Stomach smooth muscle (tissue), 2 donors: ENCODE measurements around the gene SCUBE3.
A peak's percentile ranks its signal among the peaks of the same experiment; 100 is the strongest.

Experiments
- H3K27ac ChIP-seq: one replicate; pipeline ENCODE4 v1.7.0; 2013; ENCODE audit warnings: mild to moderate bottlenecking, low read length, inconsistent platforms
- H3K27me3 ChIP-seq, 2 donors: one replicate each; pipeline ENCODE4 v1.7.0; 2013; ENCODE audit warnings: low read length in 2 of 2; ENCODE audit not compliant: insufficient read depth in 2 of 2, control insufficient read depth in 1 of 2
- H3K36me3 ChIP-seq, 2 donors: one replicate each; pipeline ENCODE4 v1.7.0; 2013; ENCODE audit warnings: low read length in 2 of 2; ENCODE audit not compliant: control insufficient read depth in 2 of 2, insufficient read depth in 2 of 2
- H3K4me1 ChIP-seq: one replicate; pipeline ENCODE4 v1.7.0; 2013; ENCODE audit warnings: low read length; ENCODE audit not compliant: control insufficient read depth, insufficient read depth
- H3K4me3 ChIP-seq, 2 donors: one replicate each; pipeline ENCODE4 v1.7.0; 2013; ENCODE audit warnings: low read length in 2 of 2
- H3K9ac ChIP-seq, 2 donors: one replicate each; pipeline ENCODE4 v1.7.0; 2013; ENCODE audit warnings: low read length in 2 of 2, mild to moderate bottlenecking in 1 of 2
- H3K9me3 ChIP-seq, 2 donors: one replicate each; pipeline ENCODE4 v1.7.0; 2013; ENCODE audit warnings: low read length in 2 of 2; ENCODE audit not compliant: control insufficient read depth in 2 of 2
- donor health status: healthy.
- donor health status: Pancreatic carcinoma.

The SCUBE3 gene

GRCh38 chr6:35173427-35174087 is 40.2 kb upstream of the SCUBE3 start:
- H3K27ac ChIP-seq, result no peak overlapping the region
- H3K4me1 ChIP-seq, result no peaks in the 10 kb centered on the region
- no peak overlapping the region for H3K9ac ChIP-seq
- H3K27me3 ChIP-seq, result peaks cover 2 to 3% of the 10 kb centered on the region in 2 donors
- H3K9me3 ChIP-seq, result no peaks in the 10 kb centered on the region
- H3K4me3 ChIP-seq, result no peak overlapping the region
- H3K36me3 ChIP-seq, result no peaks in the 10 kb centered on the region

DNA sequence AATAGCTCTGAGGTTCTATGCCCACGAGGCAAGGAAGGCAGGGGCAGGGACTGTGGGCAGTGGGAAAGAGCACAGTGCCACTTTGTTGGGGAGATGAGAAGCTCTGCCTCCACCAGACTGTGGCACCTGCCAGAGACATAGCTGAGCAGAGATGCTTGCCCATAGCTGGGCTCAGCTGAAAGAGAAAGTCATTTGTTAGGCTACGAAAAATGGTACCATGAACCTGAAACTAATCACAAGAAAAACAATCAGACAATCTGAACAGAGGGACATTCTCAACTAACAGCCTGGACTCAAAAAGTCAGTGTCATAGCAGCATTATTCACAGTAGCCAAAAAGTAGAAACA is 39.7 kb upstream of the SCUBE3 start:
- H3K27me3 ChIP-seq, result peaks cover under 1 to 3% of the 10 kb centered on the region in 2 donors

DNA sequence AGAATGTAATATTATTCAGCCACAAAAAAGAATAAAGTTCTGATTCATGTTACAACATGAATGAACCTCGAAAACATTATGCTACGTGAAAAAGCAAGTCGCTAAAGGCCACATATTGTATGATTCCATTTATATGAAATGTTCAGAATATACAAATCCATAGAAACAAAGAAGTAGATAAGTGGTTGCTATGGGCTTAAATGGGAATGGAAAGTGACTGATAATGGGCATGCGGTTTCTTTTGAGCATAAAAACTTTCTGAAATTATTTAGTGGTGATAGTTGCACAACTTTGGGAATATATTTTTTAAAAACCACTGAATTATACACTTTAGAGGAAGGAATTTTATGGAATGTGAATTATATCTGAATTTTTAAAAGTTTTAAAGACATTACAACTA is 39.3 kb upstream of the SCUBE3 start:
- Histone ChIP-seq H3K36me3 (no peaks in the 10 kb centered on the region), H3K9me3 (no peaks in the 10 kb centered on the region), H3K4me3 (no peak overlapping the region), H3K4me1 (peaks cover 3% of the 10 kb centered on the region), H3K27ac (no peak overlapping the region), H3K9ac (no peak overlapping the region), H3K27me3 (peaks cover 0 to 3% of the 10 kb centered on the region in 2 donors)

More for the DNA sequence above, 39.7 kb upstream of the SCUBE3 start:
- no peak overlapping the region for H3K9ac ChIP-seq
- peaks cover under 1% of the 10 kb centered on the region for H3K4me1 ChIP-seq
- H3K4me3 ChIP-seq, result no peak overlapping the region
- H3K27ac ChIP-seq, result no peak overlapping the region
- H3K36me3 ChIP-seq, result no peaks in the 10 kb centered on the region
- H3K9me3 ChIP-seq, result no peaks in the 10 kb centered on the region

DNA sequence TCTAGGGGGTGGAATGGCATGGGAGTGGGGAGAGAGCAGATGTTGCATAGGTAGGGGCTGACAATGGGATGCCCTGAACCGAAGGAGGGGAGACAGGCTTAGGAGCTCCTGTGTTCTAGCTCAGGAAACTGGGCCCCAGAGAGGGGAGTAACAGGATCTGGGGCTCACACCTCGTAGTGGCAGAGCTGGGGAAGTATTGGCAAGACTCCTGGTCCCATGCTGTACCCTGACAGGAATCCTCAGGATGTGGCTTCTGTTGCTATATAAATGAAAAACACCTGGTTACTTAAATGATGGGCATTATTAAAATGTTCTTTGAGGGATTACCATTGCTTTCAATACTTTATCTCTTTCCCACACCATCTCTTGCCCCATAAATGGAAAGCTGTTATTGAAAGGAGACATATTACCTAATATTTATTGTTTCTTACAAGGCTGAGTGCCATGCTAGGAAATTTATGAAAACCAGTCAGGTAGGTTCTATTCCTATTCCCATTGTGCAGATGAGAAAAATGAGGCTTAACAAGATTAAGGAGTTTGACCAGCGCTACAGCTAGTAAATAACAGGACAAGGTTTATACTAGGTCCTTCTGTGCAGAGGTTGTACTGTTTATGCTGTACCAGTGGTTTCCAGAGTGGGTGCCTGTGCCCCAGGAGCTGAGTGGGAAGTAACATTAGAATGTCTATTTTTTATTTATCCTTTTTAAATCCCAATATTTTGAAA is 37.3 kb upstream of the SCUBE3 start:
- peaks cover 12% of the 10 kb centered on the region for H3K4me1 ChIP-seq
- H3K36me3 ChIP-seq, result no peaks in the 10 kb centered on the region
- no peaks in the 10 kb centered on the region for H3K9me3 ChIP-seq
- no peak overlapping the region for H3K27ac ChIP-seq
- peaks cover 0 to 3% of the 10 kb centered on the region in 2 donors for H3K27me3 ChIP-seq
- H3K9ac ChIP-seq, result no peak overlapping the region
- H3K4me3 ChIP-seq, result no peak overlapping the region

DNA sequence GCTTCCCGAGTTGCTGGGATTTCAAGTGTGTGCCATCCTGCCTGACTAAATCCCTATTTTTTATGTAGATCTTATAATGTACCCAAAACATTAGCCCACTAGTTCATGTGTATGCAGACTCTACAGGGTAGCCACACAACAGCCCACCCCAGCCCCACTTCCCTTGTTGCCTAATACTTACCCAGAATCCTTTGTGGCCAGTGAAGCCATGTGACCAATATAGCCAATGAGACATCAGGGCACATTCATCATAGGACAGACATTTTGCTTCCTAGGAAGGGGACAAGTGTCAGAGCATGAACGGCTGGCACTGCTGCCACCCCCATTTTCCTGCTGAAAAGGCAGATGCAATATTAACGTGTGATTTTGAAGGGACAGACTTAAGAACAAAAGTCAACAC is 36.6 kb upstream of the SCUBE3 start:
- H3K27me3 ChIP-seq, result peaks cover 0 to 8% of the 10 kb centered on the region in 2 donors
- H3K4me1 ChIP-seq, result peaks cover 19% of the 10 kb centered on the region
- H3K9me3 ChIP-seq, result no peaks in the 10 kb centered on the region
- no peaks in the 10 kb centered on the region for H3K36me3 ChIP-seq
- no peak overlapping the region for H3K9ac ChIP-seq
- no peak overlapping the region for H3K27ac ChIP-seq
- H3K4me3 ChIP-seq, result no peak overlapping the region

DNA sequence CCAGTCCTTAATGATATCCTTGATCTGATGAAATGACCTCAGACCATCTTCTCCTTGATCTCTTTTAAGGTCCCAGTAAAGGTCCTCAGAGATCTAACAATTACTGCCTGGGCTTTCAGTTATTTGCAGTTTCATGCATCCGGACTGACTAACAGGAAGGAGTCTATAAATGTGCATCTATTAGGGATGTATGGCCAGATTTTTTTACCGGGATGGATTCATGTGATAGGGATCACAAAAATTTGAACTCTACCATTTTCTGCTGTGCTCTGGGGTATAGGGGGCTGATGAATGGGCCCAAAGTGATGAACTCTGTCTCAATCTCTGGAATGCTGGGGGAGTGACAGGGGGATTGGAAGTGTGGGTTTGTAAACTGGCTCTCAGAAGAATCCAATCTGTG is 36.2 kb upstream of the SCUBE3 start:
- H3K27me3 ChIP-seq, result peaks cover 0 to 11% of the 10 kb centered on the region in 2 donors
- H3K36me3 ChIP-seq, result no peaks in the 10 kb centered on the region
- H3K4me1 ChIP-seq, result peaks cover 20% of the 10 kb centered on the region
- H3K4me3 ChIP-seq, result no peak overlapping the region
- no peak overlapping the region for H3K27ac ChIP-seq
- H3K9me3 ChIP-seq, result no peaks in the 10 kb centered on the region
- H3K9ac ChIP-seq, result no peak overlapping the region

DNA sequence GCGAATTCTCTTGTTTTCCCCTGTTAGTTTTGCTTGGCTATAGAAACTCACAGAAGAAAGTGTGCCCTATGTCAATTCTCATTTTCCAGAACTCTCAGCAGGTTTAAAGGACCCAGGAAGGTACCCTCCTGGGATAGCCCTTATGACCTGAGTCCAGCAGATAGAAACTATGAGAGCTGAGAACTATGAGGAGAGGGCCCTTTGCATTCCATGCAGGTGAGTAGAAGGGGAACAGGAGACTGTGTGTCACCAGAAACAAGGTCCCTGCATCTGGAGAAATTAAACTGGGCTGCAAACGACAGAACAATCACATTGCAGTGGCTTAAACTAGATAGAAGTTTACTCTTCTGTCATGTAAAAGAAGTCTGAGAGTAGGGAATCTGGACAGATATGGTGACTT is 35.7 kb upstream of the SCUBE3 start:
- Histone ChIP-seq H3K27ac (no peak overlapping the region), H3K36me3 (no peaks in the 10 kb centered on the region), H3K9me3 (no peaks in the 10 kb centered on the region), H3K4me3 (no peak overlapping the region), H3K4me1 (peaks cover 20% of the 10 kb centered on the region), H3K27me3 (peaks cover 0 to 11% of the 10 kb centered on the region in 2 donors), H3K9ac (no peak overlapping the region)

DNA sequence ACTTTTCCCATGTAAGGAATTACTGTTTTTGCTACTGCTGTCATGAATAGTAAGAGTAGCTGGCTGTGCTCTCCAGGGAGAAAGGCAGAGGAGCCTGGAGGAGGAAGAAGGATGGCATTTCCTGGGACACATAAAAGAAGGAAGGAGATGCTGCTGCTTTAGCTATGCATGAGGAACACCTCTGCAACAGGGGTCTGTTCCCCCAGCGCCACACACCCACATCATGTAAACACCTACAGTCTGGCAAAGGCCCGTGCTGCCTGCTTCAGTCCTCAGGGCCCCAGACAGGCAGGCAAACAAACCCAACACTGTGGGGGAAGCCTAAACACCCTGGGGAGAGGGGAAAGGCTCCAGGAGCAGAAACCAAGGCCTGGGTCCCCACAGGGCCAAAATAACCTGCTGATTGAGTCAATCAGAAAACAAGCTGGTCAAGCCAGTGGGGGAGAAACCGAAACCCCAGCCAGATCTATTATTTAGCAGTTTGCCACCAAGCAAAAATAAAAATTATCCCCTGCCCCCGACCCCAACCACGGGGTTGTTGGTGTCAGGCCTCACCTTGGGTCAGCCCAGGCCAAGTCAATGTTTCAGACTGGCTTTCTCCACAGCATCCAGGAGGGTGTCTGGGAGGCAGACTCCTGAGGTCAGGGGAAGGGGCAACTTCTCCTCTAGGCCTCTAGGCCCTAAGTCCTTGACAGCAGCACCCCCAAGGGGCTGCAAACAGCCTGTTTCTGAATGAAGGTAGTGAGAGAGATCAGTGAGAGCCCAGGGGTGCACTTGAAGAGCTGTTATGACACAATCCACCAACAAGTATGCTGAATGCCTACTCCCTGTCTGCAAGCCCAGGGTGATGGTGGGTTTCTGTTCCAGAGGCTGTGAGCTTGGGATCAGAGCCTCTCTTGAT is 34.6 kb upstream of the SCUBE3 start:
- Histone ChIP-seq H3K9ac (no peak overlapping the region), H3K36me3 (no peaks in the 10 kb centered on the region), H3K4me1 (peaks cover 20% of the 10 kb centered on the region), H3K27ac (no peak overlapping the region), H3K27me3 (peaks cover 0 to 11% of the 10 kb centered on the region in 2 donors), H3K4me3 (no peak overlapping the region), H3K9me3 (no peaks in the 10 kb centered on the region)

- Histone ChIP-seq H3K36me3 (no peaks in the 10 kb centered on the region), H3K27me3 (peaks cover 0 to 11% of the 10 kb centered on the region in 2 donors), H3K9me3 (no peaks in the 10 kb centered on the region), H3K4me3 (no peak overlapping the region), H3K9ac (no peak overlapping the region), H3K27ac (no peak overlapping the region), H3K4me1 (peaks cover 20% of the 10 kb centered on the region)
These were observed 33.7 kb upstream of the SCUBE3 start for GRCh38 chr6:35179901-35180535.

- Histone ChIP-seq H3K9ac (no peak overlapping the region), H3K27me3 (peaks cover 0 to 11% of the 10 kb centered on the region in 2 donors), H3K27ac (no peak overlapping the region), H3K36me3 (no peaks in the 10 kb centered on the region), H3K4me3 (peak overlapping the region in 1 of 2 donors; percentile 40), H3K4me1 (peaks cover 20% of the 10 kb centered on the region), H3K9me3 (no peaks in the 10 kb centered on the region)
These were observed 32.3 kb upstream of the SCUBE3 start for GRCh38 chr6:35181308-35181932.
